HCT116 (cell line): ENCODE measurements around the gene SPRED2. TPM values are rescaled to one million over a fixed set of nuclear protein-coding genes. Genes with fewer than 3 reads are reported as not detected.

ENCODE experiments used
- ATAC-seq: fragments of 200-7000 bp; cut with Tn5 transposase; 2 replicates; pipeline ENCODE4 v1.9.1; 2020; ENCODE audit warnings: mild to moderate bottlenecking, moderate library complexity
- BruUV-seq: library from RNA; stranded (reverse); fragments of 400-500 nt; replicated peaks from 2 replicates; lab custom pipeline; 2021; lab: Mats Ljungman, UMichigan
- CTCF ChIA-PET: fragments of 300-600 bp; sonication (Branson Sonifier 250); formaldehyde crosslinking; loops from one replicate; lab custom pipeline; 2021; ENCODE audit warnings: antibody characterized with exemption; lab: Charles Lee
- POLR2A ChIA-PET: fragments of 300-600, 350-600 bp; sonication (Branson Sonifier 250); formaldehyde crosslinking; loops from one replicate; lab custom pipeline; 2021; ENCODE audit warnings: antibody characterized with exemption; lab: Charles Lee
- RAD21 ChIA-PET, 2 experiments: fragments of 300-600 bp; sonication (Branson Sonifier 250); formaldehyde crosslinking; loops; one replicate each; lab custom pipeline; 2023; ENCODE audit warnings: low total read pairs in 2 of 2; ENCODE audit not compliant: uncharacterized antibody in 2 of 2, unreplicated experiment in 2 of 2, low non-redundant PET in 1 of 2; lab: Charles Lee
- DNase-seq: peaks from one replicate; pipeline ENCODE4 v3.0.0-alpha.2; 2010; ENCODE audit warnings: low read depth, low spot score
- H2AFZ ChIP-seq: fragments of 200-600 bp; shearing (Covaris generic), sonication (generic); 2 replicates; pipeline ENCODE4 v1.6.1; 2017; ENCODE audit warnings: low read depth, mixed run types, mixed read lengths, antibody characterized with exemption, low read length; ENCODE audit not compliant: poor library complexity, severe bottlenecking
- H3K27ac ChIP-seq: 2 replicates; pipeline ENCODE4 v1.5.1; 2012; ENCODE audit warnings: low read depth, low read length
- H3K27me3 ChIP-seq: fragments of 200-600 bp; sonication (generic); 2 replicates; pipeline ENCODE4 v1.6.1; 2016; ENCODE audit warnings: mixed run types, low read length, mixed read lengths; ENCODE audit not compliant: insufficient read depth
- H3K36me3 ChIP-seq, 2 experiments: fragments of 200-500 bp in 1 of 2; fragments of 200-600 bp in 1 of 2; sonication (Bioruptor generic) in 1 of 2; sonication (generic) in 1 of 2; 2 replicates each; pipeline versions ENCODE4 v1.5.1 to v1.6.1; 2014 to 2016; ENCODE audit warnings: low read length in 2 of 2, inconsistent platforms in 1 of 2, mixed read lengths in 1 of 2, mixed run types in 1 of 2; ENCODE audit not compliant: insufficient read depth in 2 of 2, control insufficient read depth in 1 of 2
- H3K4me1 ChIP-seq, 2 experiments: fragments of 200-600 bp in 1 of 2; sonication (generic) in 1 of 2; 2 replicates each; pipeline versions ENCODE4 v1.5.1 to v1.6.1; 2012 to 2017; ENCODE audit warnings: low read length in 2 of 2, inconsistent platforms in 1 of 2, mild to moderate bottlenecking in 1 of 2, mixed read lengths in 1 of 2, mixed run types in 1 of 2, moderate library complexity in 1 of 2; ENCODE audit not compliant: insufficient read depth in 2 of 2, control insufficient read depth in 1 of 2
- H3K4me2 ChIP-seq: fragments of 200-600 bp; sonication (generic); 2 replicates; pipeline ENCODE4 v1.6.1; 2017; ENCODE audit warnings: mixed run types, low read length, mixed read lengths
- H3K4me3 ChIP-seq, 2 experiments: fragments of 200-600 bp in 1 of 2; sonication (generic) in 1 of 2; replicated peaks in 1 of 2; 2 replicates each; pipeline ENCODE4 v1.5.1; 2011 to 2016; ENCODE audit warnings: low read length in 2 of 2, control low read depth in 1 of 2, low read depth in 1 of 2, mild to moderate bottlenecking in 1 of 2, mixed read lengths in 1 of 2, mixed run types in 1 of 2
- H3K79me2 ChIP-seq: fragments of 200-600 bp; sonication (generic); 2 replicates; pipeline ENCODE4 v1.6.1; 2017; ENCODE audit warnings: mild to moderate bottlenecking, mixed run types, low read length, moderate library complexity, mixed read lengths; ENCODE audit not compliant: insufficient read depth
- H3K9ac ChIP-seq: fragments of 200-600 bp; sonication (generic); 2 replicates; pipeline ENCODE4 v1.6.1; 2016; ENCODE audit warnings: low read length, mixed read lengths
- H3K9me2 ChIP-seq: fragments of 200-600 bp; sonication (generic), shearing (Covaris generic); 2 replicates; pipeline ENCODE4 v1.6.1; 2017; ENCODE audit warnings: mixed run types, mild to moderate bottlenecking, moderate library complexity; ENCODE audit not compliant: insufficient read depth
- H3K9me3 ChIP-seq, 2 experiments: fragments of 200-500 bp in 1 of 2; fragments of 200-600 bp in 1 of 2; sonication (Bioruptor generic) in 1 of 2; sonication (generic) in 1 of 2; 2 replicates each; pipeline ENCODE4 v1.6.1; 2014 to 2017; ENCODE audit warnings: low read length in 2 of 2, mixed read lengths in 2 of 2, inconsistent platforms in 1 of 2, low read depth in 1 of 2, mild to moderate bottlenecking in 1 of 2, mixed run types in 1 of 2, moderate library complexity in 1 of 2; ENCODE audit not compliant: control insufficient read depth in 1 of 2, insufficient read depth in 1 of 2
- H4K20me1 ChIP-seq: fragments of 200-600 bp; sonication (generic), shearing (Covaris generic); 2 replicates; pipeline ENCODE4 v1.6.1; 2017; ENCODE audit warnings: mixed run types, mild to moderate bottlenecking, moderate library complexity; ENCODE audit not compliant: insufficient read depth
- CEBPB ChIP-seq: IDR thresholded peaks from 2 replicates; pipeline ENCODE4 v1.6.1; 2012; ENCODE audit warnings: low read depth
- EGR1 ChIP-seq: IDR thresholded peaks from 2 replicates; pipeline ENCODE4 v1.6.1; 2012; ENCODE audit warnings: low read depth
- EZH2 ChIP-seq: fragments of 200-600 bp; sonication (generic); IDR thresholded peaks from 2 replicates; pipeline ENCODE4 v1.6.1; 2017; ENCODE audit warnings: antibody characterized with exemption, mixed run types
- FOSL1 ChIP-seq: IDR thresholded peaks from 2 replicates; pipeline ENCODE4 v1.6.1; 2012; ENCODE audit warnings: low read depth
- JUND ChIP-seq: IDR thresholded peaks from 2 replicates; pipeline ENCODE4 v1.6.1; 2012
- POLR2A ChIP-seq: IDR thresholded peaks from 2 replicates; pipeline ENCODE4 v1.7.0; 2011; ENCODE audit warnings: borderline replicate concordance; ENCODE audit not compliant: insufficient read depth, insufficient read length; ENCODE audit errors: extremely low read depth
- POLR2AphosphoS5 ChIP-seq: IDR thresholded peaks from 2 replicates; pipeline ENCODE4 v1.6.1; 2011; ENCODE audit warnings: mild to moderate bottlenecking, low read depth, low read length, moderate library complexity
- RAD21 ChIP-seq: IDR thresholded peaks from 2 replicates; pipeline ENCODE4 v1.6.1; 2012; ENCODE audit warnings: low read depth, mild to moderate bottlenecking
- REST ChIP-seq: IDR thresholded peaks from 2 replicates; pipeline ENCODE4 v1.6.1; 2012; ENCODE audit warnings: low read depth
- SP1 ChIP-seq: IDR thresholded peaks from 2 replicates; pipeline ENCODE4 v1.6.1; 2012; ENCODE audit warnings: low read depth
- SRF ChIP-seq: IDR thresholded peaks from 2 replicates; pipeline ENCODE4 v1.6.1; 2012; ENCODE audit warnings: low read depth
- TCF7L2 ChIP-seq: IDR thresholded peaks from 2 replicates; pipeline ENCODE4 v1.7.0; 2011; ENCODE audit warnings: borderline replicate concordance, inconsistent platforms; ENCODE audit not compliant: insufficient read depth, insufficient read length; ENCODE audit errors: extremely low read depth
- intact Hi-C: fragments of 100-400 bp; cut with micrococcal nuclease; formaldehyde crosslinking; loops from 2 replicates; pipeline ENCODE4 v1.10.0; 2022
- total RNA-seq: library from RNA; stranded (reverse); gene quantifications from one replicate; pipeline ENCODE4 v1.2.1, GENCODE V29; 2021; ENCODE audit not compliant: unreplicated experiment
- TF ChIP-seq, protein P1 (sequence below): IDR thresholded peaks from 2 replicates; pipeline ENCODE4 v1.6.1; 2011; ENCODE audit warnings: mild to moderate bottlenecking, low read length, moderate library complexity; ENCODE audit not compliant: insufficient replicate concordance; ENCODE audit errors: extremely low read depth
- TF ChIP-seq, protein P2 (sequence below): IDR thresholded peaks from 2 replicates; pipeline ENCODE4 v1.6.1; 2012
- TF ChIP-seq, protein P3 (sequence below), 3 experiments: fragments of 200-600 bp in 1 of 3; sonication (generic) in 1 of 3; IDR thresholded peaks in 2 of 3; conservative IDR thresholded peaks in 1 of 3; 2 replicates each; pipeline ENCODE4 v1.5.1; 2012 to 2017; ENCODE audit warnings: low read depth in 2 of 3, low read length in 2 of 3, antibody characterized with exemption in 1 of 3, borderline replicate concordance in 1 of 3, control low read depth in 1 of 3, mild to moderate bottlenecking in 1 of 3, mixed read lengths in 1 of 3, mixed run types in 1 of 3, moderate library complexity in 1 of 3; ENCODE audit not compliant: insufficient read depth in 1 of 3

Gene SPRED2
- total RNA-seq, 1 experiment from 2014 or later = 62.6 TPM

GRCh38 chr2:65299246-65299645 lies 133.2 kb downstream of the SPRED2 start (continued):
- TF ChIP-seq, protein P1, sequence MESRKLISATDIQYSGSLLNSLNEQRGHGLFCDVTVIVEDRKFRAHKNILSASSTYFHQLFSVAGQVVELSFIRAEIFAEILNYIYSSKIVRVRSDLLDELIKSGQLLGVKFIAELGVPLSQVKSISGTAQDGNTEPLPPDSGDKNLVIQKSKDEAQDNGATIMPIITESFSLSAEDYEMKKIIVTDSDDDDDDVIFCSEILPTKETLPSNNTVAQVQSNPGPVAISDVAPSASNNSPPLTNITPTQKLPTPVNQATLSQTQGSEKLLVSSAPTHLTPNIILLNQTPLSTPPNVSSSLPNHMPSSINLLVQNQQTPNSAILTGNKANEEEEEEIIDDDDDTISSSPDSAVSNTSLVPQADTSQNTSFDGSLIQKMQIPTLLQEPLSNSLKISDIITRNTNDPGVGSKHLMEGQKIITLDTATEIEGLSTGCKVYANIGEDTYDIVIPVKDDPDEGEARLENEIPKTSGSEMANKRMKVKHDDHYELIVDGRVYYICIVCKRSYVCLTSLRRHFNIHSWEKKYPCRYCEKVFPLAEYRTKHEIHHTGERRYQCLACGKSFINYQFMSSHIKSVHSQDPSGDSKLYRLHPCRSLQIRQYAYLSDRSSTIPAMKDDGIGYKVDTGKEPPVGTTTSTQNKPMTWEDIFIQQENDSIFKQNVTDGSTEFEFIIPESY = no peak
- no peak for TF ChIP-seq REST

GRCh38 chr2:65298089-65298488 lies 134.3 kb downstream of the SPRED2 start:
- no TSS peak for BruUV-seq
- CTCF ChIA-PET = no interaction called here
- Histone ChIP-seq H3K27ac (no peak overlapping the region), H3K79me2 (no peaks in the 10 kb centered on the region), H3K4me3 (no peak overlapping the region), H3K9me3 (no peaks in the 10 kb centered on the region), H3K9ac (no peak overlapping the region), H3K4me1 (peaks cover 4 to 6% of the 10 kb centered on the region in 2 experiments), H3K27me3 (no peaks in the 10 kb centered on the region), H3K36me3 (no peaks in the 10 kb centered on the region), H3K4me2 (no peak overlapping the region), H4K20me1 (no peaks in the 10 kb centered on the region), H2AFZ (no peak overlapping the region), H3K9me2 (no peaks in the 10 kb centered on the region)
- no peak for DNase-seq
- no peak for ATAC-seq
- RAD21 ChIA-PET = no interaction called here
- TF ChIP-seq, protein P1 = no peak
- TF ChIP-seq EGR1 (no peak), POLR2A (no peak), SP1 (no peak), SRF (no peak), EZH2 (no peak), RAD21 (no peak), CEBPB (no peak), POLR2AphosphoS5 (no peak), FOSL1 (no peak), TCF7L2 (no peak), JUND (no peak)
- TF ChIP-seq, protein P2, sequence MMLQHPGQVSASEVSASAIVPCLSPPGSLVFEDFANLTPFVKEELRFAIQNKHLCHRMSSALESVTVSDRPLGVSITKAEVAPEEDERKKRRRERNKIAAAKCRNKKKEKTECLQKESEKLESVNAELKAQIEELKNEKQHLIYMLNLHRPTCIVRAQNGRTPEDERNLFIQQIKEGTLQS = no peak
- TF ChIP-seq, protein P3, sequence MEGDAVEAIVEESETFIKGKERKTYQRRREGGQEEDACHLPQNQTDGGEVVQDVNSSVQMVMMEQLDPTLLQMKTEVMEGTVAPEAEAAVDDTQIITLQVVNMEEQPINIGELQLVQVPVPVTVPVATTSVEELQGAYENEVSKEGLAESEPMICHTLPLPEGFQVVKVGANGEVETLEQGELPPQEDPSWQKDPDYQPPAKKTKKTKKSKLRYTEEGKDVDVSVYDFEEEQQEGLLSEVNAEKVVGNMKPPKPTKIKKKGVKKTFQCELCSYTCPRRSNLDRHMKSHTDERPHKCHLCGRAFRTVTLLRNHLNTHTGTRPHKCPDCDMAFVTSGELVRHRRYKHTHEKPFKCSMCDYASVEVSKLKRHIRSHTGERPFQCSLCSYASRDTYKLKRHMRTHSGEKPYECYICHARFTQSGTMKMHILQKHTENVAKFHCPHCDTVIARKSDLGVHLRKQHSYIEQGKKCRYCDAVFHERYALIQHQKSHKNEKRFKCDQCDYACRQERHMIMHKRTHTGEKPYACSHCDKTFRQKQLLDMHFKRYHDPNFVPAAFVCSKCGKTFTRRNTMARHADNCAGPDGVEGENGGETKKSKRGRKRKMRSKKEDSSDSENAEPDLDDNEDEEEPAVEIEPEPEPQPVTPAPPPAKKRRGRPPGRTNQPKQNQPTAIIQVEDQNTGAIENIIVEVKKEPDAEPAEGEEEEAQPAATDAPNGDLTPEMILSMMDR (IDR thresholded peaks at IDR 0.05 in 2 of 3, conservative IDR thresholded peaks at IDR 0.05 in 1 of 3; ENCODE audit: borderline replicate concordance in 1 of 3, insufficient read depth in 1 of 3, low read depth in 2 of 3, low read length in 2 of 3) = no peak
- intact Hi-C loops = no loop called here
- POLR2A ChIA-PET = no interaction called here
